ENCODE measurements around the gene HMGXB4. TPM values are rescaled to one million over a fixed set of nuclear protein-coding genes. Genes with fewer than 3 reads are reported as not detected.

The HMGXB4 gene
- total RNA-seq, 1 donor from 2014 or later = 24.7 TPM

GRCh38 chr22:35326854-35327562, 69.7 kb downstream of the HMGXB4 start:
- H3K4me3 ChIP-seq (ENCODE audit: low read depth, low read length) = no peak overlapping the region
- no peak for TF ChIP-seq CTCF (conservative IDR thresholded peaks at IDR 0.05; ENCODE audit: low read depth, low read length)
- DNase-seq (ENCODE audit: low read depth) = no peak

- DNase-seq (ENCODE audit: low read depth) = no peak
- no peak overlapping the region for H3K4me3 ChIP-seq (ENCODE audit: low read depth, low read length)
- no peak for TF ChIP-seq CTCF (conservative IDR thresholded peaks at IDR 0.05; ENCODE audit: low read depth, low read length)
Measured at GRCh38 chr22:35327690-35328471, 70.6 kb downstream of the HMGXB4 start.

- DNase-seq (ENCODE audit: low read depth) = no peak
- TF ChIP-seq CTCF (conservative IDR thresholded peaks at IDR 0.05; ENCODE audit: low read depth, low read length) = no peak
- H3K4me3 ChIP-seq (ENCODE audit: low read depth, low read length) = no peak overlapping the region
Measured at GRCh38 chr22:35328472-35328885, 71.2 kb downstream of the HMGXB4 start.

- TF ChIP-seq CTCF (conservative IDR thresholded peaks at IDR 0.05; ENCODE audit: low read depth, low read length) = no peak
- H3K4me3 ChIP-seq (ENCODE audit: low read depth, low read length) = no peak overlapping the region
- no peak for DNase-seq (ENCODE audit: low read depth)
Measured at GRCh38 chr22:35329114-35329847, 72.0 kb downstream of the HMGXB4 start.

- no peak for TF ChIP-seq CTCF (conservative IDR thresholded peaks at IDR 0.05; ENCODE audit: low read depth, low read length)
- no peak overlapping the region for H3K4me3 ChIP-seq (ENCODE audit: low read depth, low read length)
- no peak for DNase-seq (ENCODE audit: low read depth)
Measured at GRCh38 chr22:35330258-35330861, 73.1 kb downstream of the HMGXB4 start.

GRCh38 chr22:35332278-35332677, 75.0 kb downstream of the HMGXB4 start:
- H3K4me3 ChIP-seq (ENCODE audit: low read depth, low read length) = no peak overlapping the region
- no peak for TF ChIP-seq CTCF (conservative IDR thresholded peaks at IDR 0.05; ENCODE audit: low read depth, low read length)
- DNase-seq (ENCODE audit: low read depth) = no peak

Measured in epithelial cell of proximal tubule (primary cell).